ENCODE data around the gene ZIC4.
A peak's percentile ranks its signal among the peaks of the same experiment; 100 is the strongest.

The ZIC4 gene

DNA sequence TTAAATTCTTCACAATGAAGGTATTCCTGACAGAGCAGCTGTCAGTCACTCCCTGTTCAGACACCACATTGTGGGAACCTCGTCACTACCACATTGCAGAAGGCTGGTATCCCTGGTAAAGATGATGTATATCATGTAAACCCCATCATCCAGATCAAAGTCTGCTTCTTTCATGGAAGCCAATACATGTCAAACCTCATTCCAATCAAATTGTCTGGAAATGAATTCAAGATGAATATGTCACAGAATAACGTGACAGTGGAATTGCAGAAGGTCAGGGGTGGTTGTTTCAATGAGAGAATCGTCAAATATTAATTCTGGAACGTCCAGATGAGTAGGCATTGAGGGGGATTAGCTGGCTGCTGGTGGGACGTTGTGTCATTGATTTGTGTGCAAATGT, 4.2 kb downstream of the ZIC4 start:
- DNase-seq (ENCODE audit: low spot score) = no peak
- TF ChIP-seq, protein P1, sequence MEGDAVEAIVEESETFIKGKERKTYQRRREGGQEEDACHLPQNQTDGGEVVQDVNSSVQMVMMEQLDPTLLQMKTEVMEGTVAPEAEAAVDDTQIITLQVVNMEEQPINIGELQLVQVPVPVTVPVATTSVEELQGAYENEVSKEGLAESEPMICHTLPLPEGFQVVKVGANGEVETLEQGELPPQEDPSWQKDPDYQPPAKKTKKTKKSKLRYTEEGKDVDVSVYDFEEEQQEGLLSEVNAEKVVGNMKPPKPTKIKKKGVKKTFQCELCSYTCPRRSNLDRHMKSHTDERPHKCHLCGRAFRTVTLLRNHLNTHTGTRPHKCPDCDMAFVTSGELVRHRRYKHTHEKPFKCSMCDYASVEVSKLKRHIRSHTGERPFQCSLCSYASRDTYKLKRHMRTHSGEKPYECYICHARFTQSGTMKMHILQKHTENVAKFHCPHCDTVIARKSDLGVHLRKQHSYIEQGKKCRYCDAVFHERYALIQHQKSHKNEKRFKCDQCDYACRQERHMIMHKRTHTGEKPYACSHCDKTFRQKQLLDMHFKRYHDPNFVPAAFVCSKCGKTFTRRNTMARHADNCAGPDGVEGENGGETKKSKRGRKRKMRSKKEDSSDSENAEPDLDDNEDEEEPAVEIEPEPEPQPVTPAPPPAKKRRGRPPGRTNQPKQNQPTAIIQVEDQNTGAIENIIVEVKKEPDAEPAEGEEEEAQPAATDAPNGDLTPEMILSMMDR (conservative IDR thresholded peaks at IDR 0.05; ENCODE audit: low read depth) = no peak
- H3K27ac ChIP-seq = no peak overlapping the region
- ChIA-PET POLR2A (ENCODE audit: low non-redundant PET) (no interaction called here), CTCF (interaction anchor here (0.6 kb wide), 1 partner anchor 163 kb away, joined by 5 read pairs; no protein-coding TSS in a partner anchor)

DNA sequence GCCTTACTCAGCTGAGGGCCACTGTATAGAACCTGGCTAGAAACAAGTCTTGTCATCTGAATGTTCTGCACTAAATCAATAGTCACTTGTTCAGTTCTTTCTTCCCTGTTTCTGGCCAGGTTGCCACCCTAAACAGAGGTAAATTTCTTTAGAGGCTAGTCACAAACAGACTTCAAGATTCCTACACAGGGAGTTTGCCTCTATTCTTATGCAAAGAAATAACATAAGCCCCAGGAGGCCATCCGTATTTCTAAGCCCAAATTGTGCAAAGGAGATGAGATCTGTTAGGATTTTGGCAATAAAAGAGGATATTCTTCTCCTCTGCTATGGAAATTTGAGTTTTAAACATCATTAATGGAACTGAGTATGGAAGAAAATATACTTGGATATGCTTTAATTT, 4.9 kb downstream of the ZIC4 start:
- TF ChIP-seq, protein P1 (conservative IDR thresholded peaks at IDR 0.05; ENCODE audit: low read depth) = no peak
- ChIA-PET CTCF (no interaction called here), POLR2A (ENCODE audit: low non-redundant PET) (no interaction called here)
- H3K27ac ChIP-seq = no peak overlapping the region
- no peak for DNase-seq (ENCODE audit: low spot score)

DNA sequence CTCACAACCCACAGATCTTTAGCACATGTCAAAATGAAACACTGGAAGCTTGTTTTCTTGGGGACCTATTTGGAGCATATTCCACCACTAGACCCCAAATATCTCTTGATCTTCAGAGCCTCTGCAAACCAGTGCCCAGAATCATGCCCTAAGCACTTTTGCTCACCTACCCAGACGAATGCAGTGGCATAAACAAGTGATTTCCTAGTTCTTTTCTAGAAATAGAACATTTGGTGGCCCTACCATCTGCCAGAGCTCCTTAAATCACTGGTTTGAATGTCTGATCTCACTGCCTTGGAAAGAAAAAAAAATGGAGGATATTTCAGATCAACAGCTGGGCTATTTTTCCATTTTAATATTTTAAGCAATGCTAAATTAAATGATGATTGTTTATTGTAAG, 5.3 kb downstream of the ZIC4 start:
- TF ChIP-seq, protein P1 (conservative IDR thresholded peaks at IDR 0.05; ENCODE audit: low read depth) = no peak
- no peak for DNase-seq (ENCODE audit: low spot score)
- ChIA-PET CTCF (no interaction called here), POLR2A (ENCODE audit: low non-redundant PET) (no interaction called here)
- H3K27ac ChIP-seq = no peak overlapping the region

DNA sequence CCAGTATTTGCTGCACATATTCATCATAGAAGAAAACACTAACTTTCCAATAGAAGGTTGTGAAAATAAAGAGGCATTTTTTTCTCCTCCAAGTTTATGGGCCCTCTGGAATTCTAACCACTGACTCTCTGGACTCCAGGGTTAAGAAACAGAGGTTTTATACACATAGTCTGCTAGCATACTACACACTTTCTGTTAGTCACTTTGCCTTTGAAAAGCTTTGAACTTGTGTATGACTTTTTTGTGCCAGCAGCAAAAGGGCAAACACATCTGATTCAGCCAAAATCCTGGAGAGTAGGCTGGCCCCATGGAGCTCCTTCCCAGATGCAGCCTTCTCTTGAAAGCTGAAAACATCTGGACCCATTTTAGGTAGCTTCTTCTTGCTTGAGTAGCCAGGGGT, 6.2 kb downstream of the ZIC4 start:
- TF ChIP-seq, protein P1 (conservative IDR thresholded peaks at IDR 0.05; ENCODE audit: low read depth) = no peak
- ChIA-PET POLR2A (ENCODE audit: low non-redundant PET) (no interaction called here), CTCF (no interaction called here)
- no peak overlapping the region for H3K27ac ChIP-seq
- no peak for DNase-seq (ENCODE audit: low spot score)

DNA sequence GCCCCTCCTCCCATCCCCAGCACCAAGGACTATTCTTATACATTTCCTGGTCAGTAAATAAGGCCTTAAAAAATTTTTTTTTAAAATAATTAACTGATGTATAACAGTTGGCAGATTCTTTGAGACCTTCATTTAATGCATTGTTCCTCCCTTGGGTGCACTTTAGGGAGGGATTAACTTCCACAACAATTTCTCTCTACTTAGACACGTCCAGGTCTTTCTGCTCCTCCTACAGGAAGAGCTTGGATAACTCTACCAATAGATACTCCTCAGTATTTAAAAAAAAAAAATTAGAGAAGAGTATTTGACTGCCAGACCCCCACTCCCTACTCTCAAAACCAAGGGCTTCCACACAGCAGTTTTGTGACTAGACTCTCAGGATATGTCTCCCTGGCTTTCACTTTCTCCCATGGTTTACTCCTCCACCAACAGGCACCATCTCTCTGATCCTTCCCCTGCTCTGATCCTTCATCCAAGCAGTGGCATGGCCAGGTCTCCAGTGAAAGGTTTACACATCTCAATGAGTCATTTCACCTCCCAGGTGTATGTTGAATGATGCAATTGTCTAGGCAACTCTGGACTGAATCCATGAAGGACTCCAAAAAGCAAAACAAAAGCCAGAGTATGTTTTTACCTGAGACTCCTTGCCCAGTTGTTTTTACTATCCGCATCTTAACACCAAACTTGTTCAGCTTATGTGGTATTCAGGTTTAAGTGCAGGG, 7.4 kb downstream of the ZIC4 start:
- CTCF ChIA-PET = no interaction called here
- no peak overlapping the region for H3K27ac ChIP-seq
- POLR2A ChIA-PET (ENCODE audit: low non-redundant PET) = no interaction called here
- TF ChIP-seq, protein P1 (conservative IDR thresholded peaks at IDR 0.05; ENCODE audit: low read depth) = no peak
- DNase-seq (ENCODE audit: low spot score) = peak; percentile 52

DNA sequence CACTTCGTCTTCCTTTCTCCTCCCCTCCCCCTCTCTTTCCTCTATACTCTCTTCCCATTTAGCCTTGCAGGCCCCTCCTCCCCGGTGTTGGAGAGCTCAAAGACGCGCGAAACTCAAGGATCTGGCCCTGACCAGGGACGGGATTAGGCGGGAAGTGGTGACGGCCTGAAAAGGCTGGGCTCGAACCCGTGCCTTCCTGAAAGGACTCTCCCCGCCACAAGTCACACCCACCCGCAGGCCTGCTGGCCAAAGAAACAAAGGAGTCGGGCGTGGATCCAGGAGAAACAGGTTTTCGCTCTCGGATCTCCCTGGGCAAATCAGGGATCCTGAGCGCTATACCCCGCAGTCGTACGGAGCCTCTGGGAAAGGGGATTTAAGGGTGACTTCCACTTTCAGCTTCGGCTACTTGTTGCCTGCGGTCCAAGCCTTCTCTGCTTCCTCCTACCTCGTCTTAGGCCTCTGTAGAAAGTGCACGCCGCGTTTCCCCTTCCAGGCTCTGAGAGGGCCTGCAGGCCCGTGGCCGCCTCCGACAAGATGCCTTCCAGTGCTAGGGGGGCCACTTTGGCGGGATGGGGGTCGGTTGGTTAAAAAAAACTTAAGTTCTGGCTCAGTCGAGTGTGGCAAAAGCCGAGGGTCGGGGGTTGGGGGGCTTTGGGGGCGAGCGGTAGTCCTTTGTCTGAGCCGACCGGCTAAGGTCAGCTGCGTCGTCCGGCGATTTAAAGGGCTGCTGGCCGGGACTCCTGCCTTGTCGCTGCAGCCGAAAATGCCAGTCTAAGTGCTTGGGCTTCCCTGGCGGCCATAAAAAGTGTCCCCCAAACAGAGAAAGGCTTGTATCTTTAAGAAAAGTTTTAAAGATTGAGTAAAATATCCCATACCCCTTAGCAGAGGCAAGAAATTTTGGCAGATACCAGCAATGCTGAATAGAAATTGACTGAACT, 8.2 kb downstream of the ZIC4 start:
- ChIA-PET POLR2A (ENCODE audit: low non-redundant PET) (no interaction called here), CTCF (no interaction called here)
- DNase-seq (ENCODE audit: low spot score) = no peak
- no peak overlapping the region for H3K27ac ChIP-seq
- TF ChIP-seq, protein P1 (conservative IDR thresholded peaks at IDR 0.05; ENCODE audit: low read depth) = no peak

Data from RWPE1 (cell line).